OCI-M1 (cell line): ENCODE results near the gene B4GALT1.
A peak's percentile ranks its signal among the peaks of the same experiment; 100 is the strongest.
"Not testable (repeated sequence)": the region's sequence is repeated elsewhere in the genome, so short reads cannot be mapped to it uniquely, and the experiment has no call there.

Experiments used
- DNase-seq: peaks from one replicate; lab custom pipeline; 2025; lab: John Stamatoyannopoulos, UW

Gene B4GALT1

DNA sequence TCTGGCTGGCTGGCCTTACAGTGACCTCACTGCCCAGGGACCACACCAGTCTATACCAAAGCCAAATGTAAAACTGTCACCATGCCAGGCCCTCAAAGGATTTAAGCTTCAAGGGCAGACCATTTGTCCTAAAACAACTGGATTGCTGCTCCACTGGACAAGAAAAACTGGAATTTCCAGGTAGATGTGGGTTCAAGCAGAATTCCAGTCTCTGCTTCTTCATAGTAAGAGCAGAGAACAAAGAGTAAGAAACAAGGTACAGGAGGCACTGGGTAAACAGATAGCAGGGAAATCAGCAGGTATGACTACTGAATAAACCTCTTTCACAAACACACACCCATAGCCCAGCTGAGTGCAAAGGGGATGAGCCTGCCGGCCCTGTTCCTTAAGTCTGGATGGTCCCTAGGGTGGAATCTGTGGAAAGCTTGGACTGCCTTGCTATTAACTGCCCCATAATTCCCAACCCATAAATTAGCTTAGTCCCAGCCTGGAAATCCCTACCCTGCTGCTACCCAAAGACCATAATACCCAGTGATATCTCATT, 5.5 kb downstream of the B4GALT1 start:
- DNase-seq: no peak

DNA sequence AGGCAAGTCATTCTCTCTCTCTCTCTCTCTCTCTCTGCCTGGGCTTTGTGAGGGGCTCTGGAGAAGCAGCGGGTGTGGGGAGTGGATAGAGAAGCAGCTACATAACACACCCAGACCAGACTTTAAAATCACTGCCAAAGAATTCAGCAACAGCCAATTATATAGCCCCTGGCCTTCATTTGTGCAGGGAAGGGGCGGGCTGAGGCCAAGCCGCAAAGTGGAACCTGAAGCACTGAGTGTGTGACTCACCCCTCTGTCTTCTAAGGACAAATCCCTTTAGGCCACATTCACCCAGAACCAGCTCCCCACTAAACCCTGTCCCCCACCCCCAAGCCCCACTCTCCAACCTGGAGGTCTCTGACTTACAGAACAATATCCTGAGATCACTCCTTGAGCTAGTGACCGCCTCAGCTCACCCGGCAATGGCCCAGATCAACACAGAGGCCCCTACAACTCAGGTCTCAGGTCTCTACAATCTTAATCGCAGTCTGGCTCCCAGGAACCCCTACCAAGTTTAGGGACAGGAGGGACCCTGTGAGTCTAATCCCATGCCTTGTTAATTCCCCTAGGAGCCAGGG, 6.0 kb downstream of the B4GALT1 start:
- peak; percentile 44 for DNase-seq

DNA sequence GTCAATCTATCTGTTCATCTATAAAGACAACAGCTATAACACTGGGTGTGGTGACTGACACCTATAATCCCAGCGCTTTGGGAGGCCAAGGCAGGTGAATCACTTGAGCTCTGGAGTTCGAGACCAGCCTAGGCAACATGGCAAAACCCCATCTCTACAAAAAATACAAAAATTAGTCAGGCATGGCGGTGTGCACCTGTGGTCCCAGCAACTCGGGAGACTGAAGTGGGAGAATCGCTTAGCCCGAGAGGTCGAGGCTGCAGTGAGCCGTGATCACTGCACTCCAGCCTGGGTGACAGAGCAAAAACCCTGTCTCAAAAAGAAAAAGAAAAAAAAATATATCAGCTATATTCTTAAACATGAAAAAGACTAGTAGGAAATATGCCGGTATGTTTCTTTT, 6.7 kb downstream of the B4GALT1 start:
- DNase-seq: not testable (repeated sequence)

DNA sequence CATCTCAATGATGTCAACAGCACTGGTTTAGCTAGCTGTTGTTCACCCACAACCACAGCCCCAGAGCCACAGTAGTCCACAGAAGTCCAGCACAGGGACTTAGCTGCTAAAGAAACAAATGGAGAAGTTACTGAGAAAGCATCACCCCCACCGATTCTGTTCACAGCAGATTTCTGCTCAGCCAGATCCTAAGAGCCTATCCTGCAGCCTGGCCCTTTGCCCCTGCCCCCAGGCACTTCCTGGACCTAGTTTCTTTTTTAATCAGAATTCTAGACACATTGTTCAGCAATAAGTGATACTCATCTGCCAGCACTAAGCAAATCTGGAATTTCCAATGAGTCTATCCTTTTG, 7.4 kb downstream of the B4GALT1 start:
- DNase-seq: peak; percentile 88

DNA sequence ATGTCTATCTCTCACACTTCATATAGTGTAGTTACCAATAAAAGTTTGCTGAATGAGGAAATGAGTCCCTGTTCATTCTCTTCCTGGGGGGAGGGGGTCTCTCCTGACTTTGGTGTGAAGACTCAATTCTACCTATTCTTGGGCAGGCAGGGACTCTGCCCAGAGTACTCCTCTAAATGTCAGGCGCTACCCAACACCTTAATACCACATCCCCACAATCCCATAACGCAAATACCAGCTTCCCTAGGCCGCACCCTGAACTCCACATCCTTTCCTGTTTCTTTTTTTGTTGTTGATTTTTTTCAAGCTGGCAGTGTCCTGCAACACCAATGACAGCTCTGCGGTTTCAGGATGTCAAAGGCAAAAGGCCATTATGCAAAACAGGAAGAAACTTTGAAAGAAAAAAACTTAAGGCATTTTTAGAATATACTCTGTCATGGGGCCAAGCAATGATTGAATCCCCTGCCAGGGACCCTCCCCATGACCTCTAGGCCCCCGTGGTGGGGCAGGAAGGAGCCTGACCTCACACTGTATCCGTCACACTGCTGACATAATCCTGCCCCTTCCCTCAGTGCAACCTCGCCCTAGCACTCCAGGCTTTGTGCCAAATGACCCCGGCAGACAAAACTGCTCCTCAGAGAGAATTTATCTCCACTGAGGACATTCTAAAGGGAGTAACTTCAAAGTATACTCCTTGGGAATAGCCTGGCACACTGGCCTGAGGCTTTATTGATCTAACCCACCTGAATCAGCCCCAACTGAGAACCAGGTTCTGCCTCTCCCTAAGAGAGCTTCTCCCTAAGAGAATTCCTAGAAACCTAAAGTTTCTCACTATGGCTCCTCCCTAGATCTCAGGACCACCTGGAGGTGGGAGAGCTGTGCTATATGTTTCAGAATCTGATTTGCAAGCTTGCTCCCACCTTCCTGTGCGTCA, 8.0 kb downstream of the B4GALT1 start:
- peak; percentile 79 for DNase-seq

DNA sequence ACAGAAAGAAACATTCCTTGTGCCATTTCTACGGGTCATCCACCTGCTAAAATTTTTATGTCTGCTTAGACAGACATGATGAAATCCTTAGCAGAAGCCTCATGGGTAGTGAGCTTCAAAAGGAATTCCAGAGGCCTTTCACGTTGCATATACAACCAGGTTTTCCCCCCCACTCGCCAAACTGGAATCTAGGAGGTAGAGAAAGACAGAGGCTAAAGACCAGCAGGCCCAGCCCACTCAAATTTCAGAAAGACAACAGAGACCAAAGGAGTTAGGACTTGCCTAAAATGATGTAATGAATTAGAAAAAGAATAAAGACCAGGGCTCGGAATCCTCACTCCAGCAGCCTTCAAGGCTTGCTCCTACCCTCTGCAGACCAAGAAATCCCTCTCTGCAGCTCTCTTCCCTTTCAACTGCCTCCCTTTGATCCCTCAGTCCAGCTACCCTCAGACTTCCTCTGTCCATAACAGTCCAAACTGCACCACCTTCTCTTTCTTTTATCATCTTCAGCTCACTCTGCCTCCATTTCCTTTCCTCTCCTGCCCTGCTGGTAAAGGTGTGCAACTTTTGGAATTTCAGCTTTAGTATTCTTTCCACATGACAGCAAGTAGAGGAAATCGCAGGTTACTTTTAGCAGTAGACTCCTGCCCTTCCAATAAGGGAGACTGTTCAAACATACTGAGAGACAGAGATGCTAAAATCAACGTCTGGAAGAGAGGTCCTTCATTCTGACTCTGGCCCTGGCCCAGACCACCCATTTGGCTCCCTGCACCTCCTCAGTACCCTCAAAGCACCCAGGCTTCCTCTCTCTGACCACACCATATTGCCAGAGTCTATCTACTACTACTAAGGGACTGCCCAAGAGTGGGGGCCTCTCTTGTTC, 8.9 kb downstream of the B4GALT1 start:
- DNase-seq: no peak

DNA sequence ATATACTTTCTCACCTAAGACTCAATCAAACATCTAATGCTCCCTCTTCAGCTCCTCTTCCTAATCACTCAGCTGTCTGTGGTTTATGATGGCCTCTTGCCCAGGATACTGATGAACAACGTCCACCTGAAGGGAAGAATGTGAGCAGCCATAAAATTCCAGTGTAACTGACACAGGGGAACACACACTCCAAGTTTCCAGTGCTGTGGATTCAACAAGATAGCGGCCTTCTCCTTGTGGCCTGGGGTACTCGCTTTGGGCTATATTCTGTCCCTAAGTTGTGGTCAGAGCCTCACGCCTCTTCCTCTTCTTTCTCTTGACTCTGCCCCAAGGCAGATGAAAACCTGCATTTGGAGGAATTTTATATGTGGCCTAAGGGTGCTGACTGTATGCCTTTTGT, 11.7 kb downstream of the B4GALT1 start:
- DNase-seq: peak; percentile 30

DNA sequence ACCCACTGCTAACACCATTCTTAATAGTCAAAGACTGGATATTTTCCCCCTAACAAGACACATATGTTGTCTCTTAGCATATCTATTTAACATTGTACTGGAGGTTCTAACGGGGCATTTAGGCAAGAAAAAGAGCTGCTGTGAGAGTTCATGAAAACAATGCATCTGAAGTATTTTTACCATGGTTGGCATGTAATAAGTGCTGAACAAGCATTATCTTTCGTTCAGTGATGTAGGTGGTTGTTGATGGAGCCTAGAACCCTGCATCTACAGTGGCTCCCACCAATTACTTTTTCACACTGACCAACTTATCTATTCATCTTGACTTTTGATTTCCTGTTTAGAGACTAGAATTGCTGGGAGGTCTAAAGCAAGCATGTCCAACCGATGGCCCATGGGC, 12.8 kb downstream of the B4GALT1 start:
- DNase-seq: no peak

DNA sequence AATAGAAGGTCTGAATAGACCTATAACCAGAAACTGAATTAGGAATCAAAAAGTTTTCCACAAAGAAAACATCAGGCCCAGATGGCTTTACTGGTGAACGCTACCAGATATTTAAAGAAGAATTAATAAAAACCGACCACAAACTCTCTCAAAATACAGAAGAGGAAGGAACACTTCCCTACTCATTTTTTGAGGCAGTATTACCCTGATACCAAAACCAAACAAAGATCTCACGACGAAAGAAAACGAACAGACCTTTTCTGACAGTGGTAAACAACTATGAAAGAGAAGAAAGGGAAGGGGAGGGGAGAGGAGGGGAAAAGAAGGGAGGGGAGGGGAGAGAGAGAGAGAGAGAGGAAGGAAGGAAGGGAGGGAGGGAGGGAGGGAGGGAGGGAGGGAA, 13.5 kb downstream of the B4GALT1 start:
- DNase-seq: no peak

DNA sequence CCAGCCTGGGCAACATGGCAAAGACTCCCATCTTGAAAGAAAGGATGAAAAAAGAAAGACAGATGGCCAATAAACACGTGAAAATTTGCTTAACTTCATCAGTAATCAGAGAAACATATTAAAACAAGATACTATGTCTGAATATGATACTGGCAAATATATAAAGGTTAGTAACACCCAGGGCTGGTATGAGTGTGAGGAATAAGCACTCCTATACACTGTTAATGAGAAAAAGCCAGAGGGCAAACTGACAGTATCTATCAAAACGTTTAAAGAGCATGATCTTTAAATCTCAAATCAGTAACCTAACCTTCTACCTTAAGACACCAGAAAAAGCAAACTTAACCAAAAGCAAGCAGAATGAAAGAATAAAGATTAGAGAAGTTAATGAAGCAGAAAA, 14.1 kb downstream of the B4GALT1 start:
- DNase-seq: no peak

DNA sequence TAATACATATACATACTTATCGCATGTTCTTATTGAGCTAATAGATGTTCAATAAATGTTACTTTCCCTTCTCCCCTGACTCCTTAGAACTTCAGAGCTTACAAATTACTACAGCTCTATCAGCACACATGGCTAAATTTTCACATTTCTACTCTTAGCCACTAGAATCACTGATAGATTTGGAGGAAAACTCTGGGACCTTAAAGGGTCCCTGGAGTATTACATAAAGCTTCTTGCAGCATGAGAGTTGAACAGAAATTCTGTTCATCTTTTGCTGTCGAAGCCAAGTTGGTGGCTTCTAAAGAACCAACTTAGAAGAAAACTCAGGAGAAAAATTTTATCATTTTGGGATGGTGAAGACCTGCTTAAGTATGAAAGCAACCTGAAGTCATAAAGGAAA, 15.5 kb downstream of the B4GALT1 start:
- DNase-seq: no peak

DNA sequence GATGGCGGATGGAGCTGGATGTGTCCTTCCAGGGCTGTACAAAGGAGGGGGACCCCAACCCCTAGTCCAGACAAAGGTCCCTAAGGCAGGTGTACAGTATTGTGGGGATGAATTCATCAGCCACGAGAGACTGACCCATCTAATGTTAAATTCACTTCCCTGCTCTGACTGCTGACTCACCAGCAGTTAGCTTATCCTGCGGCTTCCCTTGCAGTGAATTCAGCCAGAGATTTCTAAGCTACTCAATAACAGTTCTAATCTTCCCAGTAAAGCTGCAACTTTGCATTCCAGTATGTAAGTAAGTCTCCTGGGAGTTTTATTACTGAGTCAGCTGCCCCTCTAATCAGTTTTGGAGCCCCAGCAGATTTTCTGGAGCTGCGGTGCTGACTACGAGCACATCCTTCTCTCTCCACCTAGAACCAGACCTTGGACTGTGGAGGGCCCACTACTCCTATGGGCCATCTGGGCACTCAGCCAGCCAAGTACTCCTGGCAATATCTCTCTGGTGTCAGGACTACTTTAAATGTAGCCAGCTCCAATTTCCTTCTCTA, 16.1 kb downstream of the B4GALT1 start:
- DNase-seq: peak; percentile 69

DNA sequence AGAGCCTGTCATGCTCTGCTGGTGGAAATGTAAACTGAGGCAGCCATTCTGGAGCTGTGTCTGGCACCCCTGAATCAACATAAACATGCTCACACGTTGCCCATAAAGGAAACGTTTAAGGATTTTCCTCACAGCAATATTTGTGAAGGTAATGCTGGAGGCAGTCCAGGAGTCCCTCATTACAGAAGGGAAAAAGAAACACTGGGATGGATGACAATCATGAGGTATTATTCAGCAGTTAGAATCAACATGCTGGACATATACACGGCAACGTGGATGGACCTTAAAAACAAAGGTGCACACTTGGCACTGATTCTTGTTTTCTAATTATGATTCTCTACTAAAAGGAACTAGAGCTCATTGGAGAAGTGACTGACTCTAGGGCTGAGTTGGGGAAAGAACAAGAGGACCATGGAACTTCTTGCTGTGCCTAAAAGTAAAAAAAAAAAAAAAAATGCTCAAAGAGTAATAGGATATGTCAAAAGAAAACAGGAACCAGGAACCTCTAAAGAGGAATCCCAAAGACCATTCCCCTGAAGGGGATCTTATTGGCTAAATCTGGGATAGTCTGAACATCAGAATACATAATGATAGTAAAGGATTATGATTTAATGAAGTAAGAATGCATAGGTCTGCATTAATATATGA, 18.6 kb downstream of the B4GALT1 start:
- DNase-seq: no peak

DNA sequence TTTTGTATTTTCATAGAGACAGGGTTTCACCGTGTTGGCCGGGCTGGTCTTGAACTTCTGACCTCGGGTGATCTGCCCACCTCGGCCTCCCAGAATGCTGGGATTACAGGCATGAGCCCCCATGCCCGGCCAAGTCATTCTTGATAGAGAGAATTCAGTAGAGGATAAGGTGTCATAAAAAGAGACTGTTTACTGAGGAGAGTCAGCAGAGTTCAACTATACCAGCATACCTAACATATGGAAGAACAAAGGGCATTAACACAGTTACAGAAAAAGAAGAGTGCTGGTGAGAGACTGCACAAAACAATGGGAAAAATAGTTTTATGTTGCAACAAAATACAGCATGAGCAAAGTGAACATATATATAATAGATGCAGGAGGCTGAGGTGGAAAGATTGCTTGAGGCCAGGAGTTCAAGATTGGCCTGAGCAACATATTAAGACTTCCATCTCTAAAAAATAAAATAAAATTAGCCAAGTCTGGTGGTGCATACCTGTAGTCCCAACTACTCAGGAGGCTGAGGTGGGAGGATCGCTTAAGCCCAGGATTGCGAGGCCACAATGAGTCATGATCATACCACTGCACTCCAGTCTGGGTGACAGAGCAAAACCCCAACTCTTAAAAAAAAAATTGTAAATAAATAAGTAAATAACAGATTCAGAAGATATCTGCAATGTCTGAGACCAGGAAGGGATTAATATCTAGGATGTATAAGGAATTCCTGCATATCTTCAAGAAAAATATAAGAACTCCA, 19.5 kb downstream of the B4GALT1 start:
- no peak for DNase-seq

DNA sequence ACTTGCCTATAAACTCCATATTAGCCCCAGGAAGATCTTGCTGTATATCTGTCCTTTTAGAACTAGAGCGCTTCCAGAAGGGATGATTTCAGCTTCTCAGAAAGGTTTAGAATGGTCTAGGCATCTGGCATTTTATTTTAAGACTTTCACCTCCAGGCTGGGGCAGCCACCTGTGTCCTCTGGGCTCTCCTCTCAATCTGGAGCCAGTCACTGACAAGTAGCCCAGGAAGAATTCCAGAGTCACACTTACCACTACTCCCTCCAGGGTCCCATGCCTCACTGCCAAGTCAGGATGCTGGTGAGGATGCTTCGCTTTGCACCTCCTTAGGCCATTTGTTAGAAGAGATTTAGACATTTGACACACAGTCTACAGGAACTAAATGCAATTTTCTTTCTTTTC, 20.8 kb downstream of the B4GALT1 start:
- no peak for DNase-seq

DNA sequence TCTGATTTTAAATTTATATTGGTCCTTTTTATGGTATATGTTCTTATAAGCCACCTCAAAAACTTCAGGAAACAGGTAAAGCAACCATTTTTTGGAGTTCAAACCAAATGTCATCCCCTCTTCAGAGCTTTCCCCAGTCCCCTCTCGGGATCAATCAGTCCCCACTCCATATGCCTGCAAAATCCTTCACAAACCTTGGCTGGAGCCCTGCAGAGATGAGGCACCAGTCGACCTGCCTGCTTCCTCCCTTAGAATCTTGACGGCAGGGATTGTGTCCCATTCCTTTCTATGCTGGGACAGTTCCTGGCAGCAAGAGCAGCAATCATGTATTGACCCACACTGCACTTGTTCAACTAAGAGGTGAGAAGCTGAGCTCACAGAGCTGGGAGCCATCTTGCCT, 22.6 kb downstream of the B4GALT1 start:
- DNase-seq: no peak

DNA sequence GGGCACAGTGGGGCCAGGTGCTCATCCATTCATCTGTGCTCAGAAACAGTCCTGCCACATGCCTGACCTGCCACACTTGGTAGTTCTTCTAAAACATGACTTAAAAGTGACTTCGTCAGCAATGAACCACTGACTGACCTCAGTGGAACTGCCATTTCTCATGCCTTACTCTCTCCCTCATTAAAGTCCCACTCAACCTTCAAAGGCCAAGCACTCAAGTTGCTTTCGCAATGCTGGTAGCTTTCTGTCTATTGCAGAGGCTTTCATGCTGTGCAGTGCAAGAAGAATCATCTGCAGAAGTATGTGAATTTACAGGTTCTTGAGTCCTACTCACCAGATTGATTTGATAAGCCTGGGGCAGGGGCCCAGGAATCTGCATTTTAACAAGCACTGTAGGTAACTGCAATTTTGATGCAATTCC, 23.9 kb downstream of the B4GALT1 start:
- DNase-seq: no peak

DNA sequence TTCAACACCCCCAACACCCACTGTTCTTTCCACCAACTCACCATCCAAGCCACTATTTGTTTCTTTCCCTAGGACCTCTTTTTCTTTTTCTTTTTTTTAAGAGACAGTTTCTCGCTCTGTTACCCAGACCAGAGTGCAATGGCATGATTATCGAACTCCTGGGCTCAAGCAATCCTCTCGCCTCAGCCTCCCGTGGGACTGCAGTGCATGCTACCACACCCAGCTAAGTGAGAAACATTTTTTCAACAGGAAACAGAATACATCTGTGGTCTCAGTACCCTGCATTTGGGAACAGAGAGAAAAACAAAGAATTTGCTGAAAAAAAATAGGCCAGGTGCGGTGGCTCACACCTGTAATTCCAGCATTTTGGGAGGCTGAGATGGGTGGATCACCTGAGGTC, 24.6 kb downstream of the B4GALT1 start:
- DNase-seq: no peak

DNA sequence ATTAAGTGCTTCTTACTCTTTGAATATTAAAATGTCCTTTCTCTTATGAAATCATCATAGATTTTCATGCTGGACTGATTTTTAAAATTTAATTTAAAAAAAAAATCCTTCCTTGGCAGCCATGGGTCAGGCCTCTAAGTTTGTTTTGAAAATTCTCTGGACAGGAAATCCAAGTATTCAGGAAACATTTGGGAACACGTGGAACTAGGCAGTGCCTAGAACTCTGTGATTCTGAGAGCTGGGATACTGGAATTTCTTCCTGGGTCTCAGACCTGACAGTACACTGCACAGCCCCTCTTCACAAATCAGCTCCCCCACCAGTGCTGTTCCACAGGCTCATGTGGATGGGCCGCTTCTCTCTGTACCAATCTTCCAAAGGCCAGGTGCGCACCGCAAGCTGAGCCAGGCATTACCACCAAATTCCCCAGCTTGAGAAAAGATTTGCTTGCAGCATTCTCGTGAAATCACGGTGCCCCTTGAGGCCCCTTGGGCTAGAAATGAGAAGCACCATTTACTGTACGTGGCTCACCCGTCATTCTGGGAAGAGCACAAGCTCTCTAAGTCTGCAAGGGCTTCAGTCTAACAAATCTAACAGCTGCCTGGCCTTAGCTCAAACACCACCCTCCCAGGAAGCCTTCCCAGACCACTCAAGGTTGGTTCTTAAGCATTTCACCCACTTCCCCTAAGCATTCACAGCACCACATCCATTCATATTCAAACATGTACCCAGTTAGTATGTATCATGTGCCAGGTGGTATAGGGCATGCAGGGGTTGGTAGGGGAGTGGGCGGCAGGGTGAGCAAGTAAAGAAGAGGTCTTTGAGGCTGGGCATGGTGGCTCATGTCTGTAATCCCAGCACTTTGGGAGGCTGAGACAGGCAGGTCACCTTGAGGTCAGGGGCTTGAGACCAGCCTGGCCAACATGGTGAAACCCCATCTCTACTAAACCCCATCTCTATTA, 26.5 kb downstream of the B4GALT1 start:
- DNase-seq: no peak
